Activated naive CD8-positive, alpha-beta T cell treated with anti-CD3 and anti-CD28 coated beads, Interleukin-2, amount 50 U/mL, for 16 hours (primary cell): Measurements from ENCODE around the gene PCDHGA3.
"Not testable (repeated sequence)": the region's sequence is repeated elsewhere in the genome, so short reads cannot be mapped to it uniquely, and the experiment has no call there.

Experiments
- DNase-seq: peaks from one replicate; pipeline ENCODE4 v3.0.0-alpha.2; 2020; ENCODE audit warnings: low read depth, low spot score

Gene PCDHGA3

GRCh38 chr5:141382469-141383294 lies 39.1 kb downstream of the PCDHGA3 start, which contains the start of gene PCDHGA7:
Gene PCDHGA7 (plus strand): TSS chr5:141382742. CDS start chr5:141382900, 158 bp downstream.
- no peak for DNase-seq

- no peak for DNase-seq
These were observed 39.7 kb downstream of the PCDHGA3 start for GRCh38 chr5:141383345-141383744.

GRCh38 chr5:141384471-141385267 lies 41.0 kb downstream of the PCDHGA3 start:
- no peak for DNase-seq

- not testable (repeated sequence) for DNase-seq
These were observed 44.1 kb downstream of the PCDHGA3 start, which contains the start of gene PCDHGB4 for GRCh38 chr5:141387557-141388311. Gene PCDHGB4 (plus strand): TSS chr5:141387698. CDS start chr5:141387885, 187 bp downstream.

- no peak for DNase-seq
These were observed 45.0 kb downstream of the PCDHGA3 start for GRCh38 chr5:141388661-141389060.

- DNase-seq: no peak
These were observed 45.8 kb downstream of the PCDHGA3 start for GRCh38 chr5:141389153-141390042.

GRCh38 chr5:141392429-141393198 lies 49.0 kb downstream of the PCDHGA3 start, which contains the start of gene PCDHGA8:
Gene PCDHGA8 (plus strand): TSS chr5:141392633. CDS start chr5:141392814, 181 bp downstream.
- DNase-seq: no peak

- no peak for DNase-seq
These were observed 49.6 kb downstream of the PCDHGA3 start for GRCh38 chr5:141393267-141393666.

GRCh38 chr5:141394401-141395187 lies 51.0 kb downstream of the PCDHGA3 start:
- DNase-seq: not testable (repeated sequence)
